IPS-20b (cell line): Measurements from ENCODE around the gene BAZ1B.
"Not testable (repeated sequence)": the region's sequence is repeated elsewhere in the genome, so short reads cannot be mapped to it uniquely, and the experiment has no call there.

Experiments
- H3K27ac ChIP-seq: one replicate; pipeline ENCODE4 v1.5.1; 2013; ENCODE audit warnings: low read length
- H3K27me3 ChIP-seq: 2 replicates; pipeline ENCODE4 v1.6.1; 2013; ENCODE audit warnings: mild to moderate bottlenecking, low read length, inconsistent platforms; ENCODE audit not compliant: insufficient read depth
- H3K36me3 ChIP-seq: 2 replicates; pipeline ENCODE4 v1.6.1; 2013; ENCODE audit warnings: low read depth, mild to moderate bottlenecking, inconsistent platforms, low read length, moderate library complexity; ENCODE audit not compliant: insufficient read depth
- H3K4me1 ChIP-seq: 2 replicates; pipeline ENCODE4 v1.6.1; 2013; ENCODE audit warnings: mild to moderate bottlenecking, control low read depth, inconsistent platforms, low read length, moderate library complexity; ENCODE audit not compliant: insufficient read depth
- H3K4me3 ChIP-seq: 2 replicates; pipeline ENCODE4 v1.5.1; 2013; ENCODE audit warnings: mild to moderate bottlenecking, low read length, inconsistent platforms
- H3K9ac ChIP-seq: 2 replicates; pipeline ENCODE4 v1.6.1; 2013; ENCODE audit warnings: low read depth, mild to moderate bottlenecking, inconsistent platforms, low read length, moderate library complexity
- H3K9me3 ChIP-seq: 2 replicates; pipeline ENCODE4 v1.6.1; 2013; ENCODE audit warnings: mild to moderate bottlenecking, low read depth, low read length, inconsistent platforms; ENCODE audit not compliant: insufficient read depth

The BAZ1B gene

GRCh38 chr7:73517241-73517995, 4.7 kb downstream of the BAZ1B start:
- Histone ChIP-seq H3K4me3 (no peak overlapping the region), H3K9me3 (no peaks in the 10 kb centered on the region), H3K27me3 (no peaks in the 10 kb centered on the region), H3K27ac (no peak overlapping the region), H3K9ac (peak overlapping the region; percentile 16; the same call in 1 of the 2 replicates), H3K4me1 (peaks cover 12% of the 10 kb centered on the region; the same call in 1 of the 2 replicates), H3K36me3 (peaks cover 78% of the 10 kb centered on the region)

GRCh38 chr7:73515178-73515577, 6.9 kb downstream of the BAZ1B start:
- no peak overlapping the region for H3K4me3 ChIP-seq
- no peaks in the 10 kb centered on the region for H3K9me3 ChIP-seq
- peaks cover 91% of the 10 kb centered on the region for H3K36me3 ChIP-seq
- no peak overlapping the region for H3K27ac ChIP-seq
- H3K4me1 ChIP-seq = peaks cover 9% of the 10 kb centered on the region; the same call in 1 of the 2 replicates
- H3K27me3 ChIP-seq = no peaks in the 10 kb centered on the region
- no peak overlapping the region for H3K9ac ChIP-seq

- no peaks in the 10 kb centered on the region for H3K9me3 ChIP-seq
- no peaks in the 10 kb centered on the region for H3K4me1 ChIP-seq
- H3K9ac ChIP-seq = no peak overlapping the region
- H3K36me3 ChIP-seq = peaks cover 92% of the 10 kb centered on the region
- no peak overlapping the region for H3K27ac ChIP-seq
- H3K27me3 ChIP-seq = no peaks in the 10 kb centered on the region
- no peak overlapping the region for H3K4me3 ChIP-seq
Observed at GRCh38 chr7:73512018-73512780, 9.9 kb downstream of the BAZ1B start.

GRCh38 chr7:73509463-73509862, 12.6 kb downstream of the BAZ1B start:
- Histone ChIP-seq H3K27ac (no peak overlapping the region), H3K27me3 (no peaks in the 10 kb centered on the region), H3K4me1 (no peaks in the 10 kb centered on the region), H3K4me3 (no peak overlapping the region), H3K9me3 (no peaks in the 10 kb centered on the region), H3K36me3 (peaks cover 91% of the 10 kb centered on the region), H3K9ac (no peak overlapping the region)

GRCh38 chr7:73507556-73507955, 14.5 kb downstream of the BAZ1B start:
- H3K9ac ChIP-seq = no peak overlapping the region
- H3K36me3 ChIP-seq = peaks cover 90% of the 10 kb centered on the region
- H3K27ac ChIP-seq = no peak overlapping the region
- H3K27me3 ChIP-seq = no peaks in the 10 kb centered on the region
- H3K4me1 ChIP-seq = no peaks in the 10 kb centered on the region
- H3K9me3 ChIP-seq = no peaks in the 10 kb centered on the region
- no peak overlapping the region for H3K4me3 ChIP-seq

- Histone ChIP-seq H3K4me3 (no peak overlapping the region), H3K27me3 (no peaks in the 10 kb centered on the region), H3K4me1 (no peaks in the 10 kb centered on the region), H3K36me3 (peaks cover 90% of the 10 kb centered on the region), H3K9me3 (no peaks in the 10 kb centered on the region), H3K9ac (no peak overlapping the region), H3K27ac (no peak overlapping the region)
Observed at GRCh38 chr7:73504920-73505319, 17.2 kb downstream of the BAZ1B start.

- Histone ChIP-seq H3K27me3 (no peaks in the 10 kb centered on the region), H3K9me3 (no peaks in the 10 kb centered on the region), H3K4me1 (no peaks in the 10 kb centered on the region), H3K4me3 (no peak overlapping the region), H3K27ac (no peak overlapping the region), H3K36me3 (peaks cover 90% of the 10 kb centered on the region), H3K9ac (no peak overlapping the region)
Observed at GRCh38 chr7:73504017-73504416, 18.1 kb downstream of the BAZ1B start.

GRCh38 chr7:73503229-73503628, 18.9 kb downstream of the BAZ1B start:
- H3K27me3 ChIP-seq = no peaks in the 10 kb centered on the region
- no peak overlapping the region for H3K27ac ChIP-seq
- H3K9ac ChIP-seq = no peak overlapping the region
- H3K9me3 ChIP-seq = no peaks in the 10 kb centered on the region
- no peaks in the 10 kb centered on the region for H3K4me1 ChIP-seq
- no peak overlapping the region for H3K4me3 ChIP-seq
- H3K36me3 ChIP-seq = peaks cover 93% of the 10 kb centered on the region

- no peaks in the 10 kb centered on the region for H3K27me3 ChIP-seq
- no peak overlapping the region for H3K27ac ChIP-seq
- no peak overlapping the region for H3K9ac ChIP-seq
- H3K36me3 ChIP-seq = peaks cover 97% of the 10 kb centered on the region
- H3K9me3 ChIP-seq = no peaks in the 10 kb centered on the region
- H3K4me3 ChIP-seq = no peak overlapping the region
- H3K4me1 ChIP-seq = no peaks in the 10 kb centered on the region
Observed at GRCh38 chr7:73496626-73497025, 25.5 kb downstream of the BAZ1B start.

- H3K9ac ChIP-seq, H3K27ac ChIP-seq, H3K4me3 ChIP-seq, H3K4me1 ChIP-seq, H3K27me3 ChIP-seq, H3K9me3 ChIP-seq: not testable (repeated sequence)
- peaks cover 95% of the 10 kb centered on the region for H3K36me3 ChIP-seq
Observed at GRCh38 chr7:73495507-73495906, 26.6 kb downstream of the BAZ1B start.

- Histone ChIP-seq H3K9me3 (no peaks in the 10 kb centered on the region), H3K36me3 (peaks cover 93% of the 10 kb centered on the region), H3K27me3 (no peaks in the 10 kb centered on the region), H3K4me1 (no peaks in the 10 kb centered on the region), H3K27ac (no peak overlapping the region), H3K9ac (no peak overlapping the region), H3K4me3 (no peak overlapping the region)
Observed at GRCh38 chr7:73489976-73490375, 32.1 kb downstream of the BAZ1B start.

- peaks cover 88% of the 10 kb centered on the region for H3K36me3 ChIP-seq
- H3K27me3 ChIP-seq = no peaks in the 10 kb centered on the region
- H3K4me3 ChIP-seq = no peak overlapping the region
- peaks cover 8% of the 10 kb centered on the region; the same call in 1 of the 2 replicates for H3K4me1 ChIP-seq
- H3K27ac ChIP-seq = no peak overlapping the region
- H3K9me3 ChIP-seq = no peaks in the 10 kb centered on the region
- no peak overlapping the region for H3K9ac ChIP-seq
Observed at GRCh38 chr7:73487486-73487885, 34.6 kb downstream of the BAZ1B start.
